Nephron progenitor cell (in vitro differentiated cells): Measurements from ENCODE around the gene PAFAH1B1.

Experiments
- DNase-seq: peaks from one replicate; pipeline ENCODE4 v3.0.0; 2021
- H3K27ac Mint-ChIP-seq: 2 replicates; pipeline ENCODE4 v1.8.0; 2021; ENCODE audit warnings: mild to moderate bottlenecking, moderate library complexity, mixed read lengths
- H3K27me3 Mint-ChIP-seq: 2 replicates; pipeline ENCODE4 v1.8.0; 2021; ENCODE audit warnings: mild to moderate bottlenecking, low read depth, mixed read lengths; ENCODE audit not compliant: poor library complexity
- H3K36me3 Mint-ChIP-seq: 2 replicates; pipeline ENCODE4 v1.8.0; 2021; ENCODE audit warnings: low read depth, mixed read lengths
- H3K4me1 Mint-ChIP-seq: 2 replicates; pipeline ENCODE4 v1.8.0; 2021; ENCODE audit warnings: mixed read lengths
- H3K4me3 Mint-ChIP-seq: 2 replicates; pipeline ENCODE4 v1.8.0; 2021; ENCODE audit warnings: mild to moderate bottlenecking, moderate library complexity, mixed read lengths
- H3K9me3 Mint-ChIP-seq: 2 replicates; pipeline ENCODE4 v1.8.0; 2021; ENCODE audit warnings: mild to moderate bottlenecking, moderate library complexity, mixed read lengths
- CTCF ChIP-seq: fragments of 200-600 bp; sonication (generic); IDR thresholded peaks from 2 replicates; pipeline ENCODE4 v1.5.0; 2021; ENCODE audit warnings: antibody characterized with exemption

The PAFAH1B1 gene

DNA sequence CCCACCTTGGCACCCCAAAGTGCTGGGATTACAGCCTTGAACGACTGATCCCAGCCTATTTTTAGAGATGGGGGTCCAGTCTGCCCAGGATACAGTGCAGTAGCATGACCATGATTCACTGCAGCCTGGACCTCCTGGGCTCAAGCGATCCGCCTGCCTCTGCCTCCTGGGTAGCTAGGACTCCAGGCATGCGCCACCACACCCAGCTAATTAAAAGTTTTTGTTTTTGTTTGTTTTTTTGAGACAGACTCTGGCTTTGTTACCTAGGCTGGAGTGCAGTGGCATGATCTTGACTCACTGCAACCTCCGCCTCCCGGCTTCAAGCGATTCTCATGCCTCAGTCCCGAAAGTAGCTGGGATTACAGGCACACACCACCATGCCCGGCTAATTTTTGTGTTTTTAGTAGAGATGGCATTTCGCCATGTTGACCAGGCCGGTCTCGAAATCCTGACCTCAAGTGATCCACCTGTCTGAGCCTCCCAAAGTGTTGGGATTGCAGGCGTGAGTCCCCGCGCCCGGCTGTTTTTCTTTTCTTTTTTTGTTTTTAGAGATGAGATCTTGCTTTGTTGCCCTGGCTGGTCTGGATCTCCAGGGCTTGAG lies 2.3 kb upstream of the PAFAH1B1 start:
- no peak for DNase-seq
- no peaks in the 10 kb centered on the region for H3K9me3 Mint-ChIP-seq
- no peak overlapping the region for H3K27ac Mint-ChIP-seq
- H3K4me3 Mint-ChIP-seq, result no peak overlapping the region
- H3K36me3 Mint-ChIP-seq, result no peaks in the 10 kb centered on the region
- no peak for TF ChIP-seq CTCF
- H3K4me1 Mint-ChIP-seq, result peaks cover 20% of the 10 kb centered on the region
- peaks cover 6% of the 10 kb centered on the region for H3K27me3 Mint-ChIP-seq

- DNase-seq, result peak; percentile 87
- H3K4me3 Mint-ChIP-seq, result peak overlapping the region; percentile 100
- peaks cover 3% of the 10 kb centered on the region for H3K27me3 Mint-ChIP-seq
- peaks cover 19% of the 10 kb centered on the region for H3K36me3 Mint-ChIP-seq
- H3K9me3 Mint-ChIP-seq, result peaks cover 3% of the 10 kb centered on the region
- peak overlapping the region; percentile 98 for H3K27ac Mint-ChIP-seq
- TF ChIP-seq CTCF, result no peak
- H3K4me1 Mint-ChIP-seq, result peaks cover 27% of the 10 kb centered on the region
These were observed 617 bp downstream of the PAFAH1B1 start for GRCh38 chr17:2593821-2594721.

DNA sequence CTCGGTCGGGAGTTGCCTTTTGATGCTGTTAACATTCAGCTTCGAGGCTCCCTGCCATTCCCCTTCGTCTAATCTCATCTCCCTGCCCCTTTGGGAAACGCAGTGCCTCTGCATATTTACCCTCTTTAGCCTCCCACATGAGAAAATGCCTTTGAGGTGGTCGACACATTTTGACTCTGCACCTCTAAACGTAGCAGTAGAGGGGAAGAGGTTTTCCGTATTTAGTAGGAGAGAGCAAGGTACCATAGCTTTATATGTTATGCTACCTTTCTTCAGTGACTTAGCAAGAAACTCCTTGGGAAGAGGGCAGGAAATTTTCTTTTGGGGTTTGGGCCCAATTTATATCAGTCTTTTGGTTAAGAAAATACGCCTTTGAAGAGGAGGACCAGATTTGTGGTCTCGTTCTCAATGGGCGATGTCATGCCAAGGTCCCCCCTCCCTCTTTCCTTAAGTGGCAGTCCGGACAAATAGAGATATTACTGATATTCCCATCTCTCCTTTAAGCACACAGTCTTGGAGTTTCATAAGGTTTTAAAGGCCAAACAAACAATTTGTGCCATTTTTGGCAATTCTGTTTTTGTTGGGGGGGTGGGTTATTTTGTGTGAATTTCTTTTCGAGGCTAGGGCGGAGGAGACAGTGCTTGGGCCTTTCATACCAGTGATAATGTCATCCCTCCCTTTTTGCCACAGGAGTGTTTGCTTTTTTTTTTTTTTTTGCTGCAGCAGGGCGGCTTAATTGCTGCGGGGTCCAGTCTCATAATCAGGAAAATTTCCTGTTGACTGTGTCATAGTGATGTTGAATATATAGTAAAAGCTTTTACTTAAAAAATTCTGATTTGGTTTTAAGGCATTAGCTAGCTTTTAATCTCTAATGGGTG lies 1.5 kb downstream of the PAFAH1B1 start:
- Mint-ChIP-seq H3K27ac (peak overlapping the region; percentile 98), H3K4me1 (peaks cover 33% of the 10 kb centered on the region), H3K9me3 (peaks cover 8% of the 10 kb centered on the region), H3K36me3 (peaks cover 25% of the 10 kb centered on the region), H3K27me3 (peaks cover 3% of the 10 kb centered on the region), H3K4me3 (peak overlapping the region; percentile 100)
- no peak for DNase-seq
- no peak for TF ChIP-seq CTCF

DNA sequence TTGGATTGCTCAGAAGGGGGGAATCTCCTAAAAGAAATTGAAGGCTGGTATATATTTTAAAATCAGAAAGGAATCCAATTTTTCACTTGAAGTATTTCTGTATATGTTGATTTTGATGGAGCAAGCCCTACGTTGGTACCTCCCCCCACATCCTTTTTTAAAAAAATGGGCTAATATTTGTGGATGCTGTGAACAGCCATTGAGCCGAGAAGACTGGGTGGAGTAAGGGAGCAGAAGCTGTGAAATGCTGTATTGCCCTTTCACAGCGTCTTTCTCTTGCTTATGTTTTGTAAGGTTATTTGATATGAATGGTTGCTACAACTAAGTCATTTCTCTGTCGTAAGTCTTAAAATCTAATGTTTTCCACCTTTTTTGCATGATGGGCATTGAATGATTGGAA lies 2.3 kb downstream of the PAFAH1B1 start:
- H3K9me3 Mint-ChIP-seq, result peaks cover 8% of the 10 kb centered on the region
- TF ChIP-seq CTCF, result no peak
- H3K4me3 Mint-ChIP-seq, result peak overlapping the region; percentile 100
- peaks cover 25% of the 10 kb centered on the region for H3K36me3 Mint-ChIP-seq
- H3K27ac Mint-ChIP-seq, result no peak overlapping the region
- H3K4me1 Mint-ChIP-seq, result peaks cover 33% of the 10 kb centered on the region
- peaks cover 3% of the 10 kb centered on the region for H3K27me3 Mint-ChIP-seq
- DNase-seq, result no peak

DNA sequence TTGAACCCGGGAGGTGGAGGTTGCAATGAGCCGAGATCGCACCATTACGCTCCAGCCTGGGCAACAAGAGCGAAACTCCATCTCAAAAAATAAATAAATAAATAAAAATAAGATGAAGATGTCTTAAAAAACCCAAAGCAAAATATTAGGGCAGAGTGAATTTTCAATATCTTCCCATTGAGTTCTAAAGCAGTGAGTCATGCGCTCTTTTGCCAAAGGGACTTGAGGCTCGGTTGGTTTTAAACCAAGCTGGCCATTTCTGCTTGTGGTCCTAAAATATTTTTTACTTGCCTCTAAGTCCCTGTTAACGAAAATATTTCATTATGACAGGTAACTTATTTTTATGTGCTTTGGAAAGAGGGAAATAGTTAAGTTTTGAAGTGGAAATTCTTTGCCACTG lies 4.7 kb downstream of the PAFAH1B1 start:
- no peak for DNase-seq
- Mint-ChIP-seq H3K4me1 (peaks cover 45% of the 10 kb centered on the region), H3K4me3 (no peak overlapping the region), H3K27me3 (no peaks in the 10 kb centered on the region), H3K27ac (no peak overlapping the region), H3K9me3 (peaks cover 8% of the 10 kb centered on the region), H3K36me3 (peaks cover 37% of the 10 kb centered on the region)
- no peak for TF ChIP-seq CTCF
